Spleen (tissue), 7 donors: ENCODE measurements around the gene ZNF618.

Source experiments
- POLR2A ChIP-seq, 3 donors: fragments of 450-650 bp; IDR thresholded peaks; one replicate each; pipeline ENCODE4 v1.5.1; 2017; ENCODE audit warnings: antibody characterized with exemption in 3 of 3, mild to moderate bottlenecking in 1 of 3
- TF ChIP-seq, protein P1 (sequence below), 11 experiments: fragments of 200-600 bp in 7 of 11; fragments of 450-650 bp in 4 of 11; sonication (generic) in 4 of 11; IDR thresholded peaks in 8 of 11; conservative IDR thresholded peaks in 3 of 11; 1 replicate in 7 of 11; 2 replicates in 4 of 11; pipeline versions ENCODE4 v1.4.0 to v1.8.0; 2016 to 2021; ENCODE audit warnings: antibody characterized with exemption in 11 of 11, inconsistent platforms in 4 of 11, mild to moderate bottlenecking in 1 of 11
- donor health status: DM: no; HTN: no; CAD: no; lungs with moderate emphysema.
- donor health status: DM: no; HTN: no; CAD: no.
- donor health status: DM: no; HTN: no; CAD: no.

DNA sequence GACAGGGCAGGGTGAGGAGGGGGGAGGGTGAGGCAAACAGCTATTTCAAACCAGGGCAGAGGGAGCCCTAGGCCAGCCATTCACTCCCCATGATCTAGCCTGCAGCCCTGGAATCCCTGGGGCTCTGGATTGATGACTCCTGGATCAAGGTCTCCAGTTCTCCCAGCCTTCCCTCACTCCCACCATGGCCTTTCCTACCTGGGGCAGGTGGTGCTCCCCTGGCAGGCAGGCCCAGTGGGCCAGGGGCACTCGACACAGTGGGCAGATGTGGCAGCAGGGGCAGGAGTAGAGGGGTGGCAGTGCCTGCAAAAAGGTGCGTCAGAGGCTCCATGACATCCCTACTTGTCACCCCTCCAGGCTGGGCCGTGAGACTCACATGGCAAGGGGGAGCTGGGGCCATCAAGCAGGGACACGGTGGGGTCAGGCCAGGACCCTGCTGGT, 216.9 kb downstream of the ZNF618 start:
- TF ChIP-seq POLR2A (IDR thresholded peaks at IDR 0.05), result no peak
- TF ChIP-seq, protein P1, sequence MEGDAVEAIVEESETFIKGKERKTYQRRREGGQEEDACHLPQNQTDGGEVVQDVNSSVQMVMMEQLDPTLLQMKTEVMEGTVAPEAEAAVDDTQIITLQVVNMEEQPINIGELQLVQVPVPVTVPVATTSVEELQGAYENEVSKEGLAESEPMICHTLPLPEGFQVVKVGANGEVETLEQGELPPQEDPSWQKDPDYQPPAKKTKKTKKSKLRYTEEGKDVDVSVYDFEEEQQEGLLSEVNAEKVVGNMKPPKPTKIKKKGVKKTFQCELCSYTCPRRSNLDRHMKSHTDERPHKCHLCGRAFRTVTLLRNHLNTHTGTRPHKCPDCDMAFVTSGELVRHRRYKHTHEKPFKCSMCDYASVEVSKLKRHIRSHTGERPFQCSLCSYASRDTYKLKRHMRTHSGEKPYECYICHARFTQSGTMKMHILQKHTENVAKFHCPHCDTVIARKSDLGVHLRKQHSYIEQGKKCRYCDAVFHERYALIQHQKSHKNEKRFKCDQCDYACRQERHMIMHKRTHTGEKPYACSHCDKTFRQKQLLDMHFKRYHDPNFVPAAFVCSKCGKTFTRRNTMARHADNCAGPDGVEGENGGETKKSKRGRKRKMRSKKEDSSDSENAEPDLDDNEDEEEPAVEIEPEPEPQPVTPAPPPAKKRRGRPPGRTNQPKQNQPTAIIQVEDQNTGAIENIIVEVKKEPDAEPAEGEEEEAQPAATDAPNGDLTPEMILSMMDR (IDR thresholded peaks at IDR 0.05 in 8 of 11, conservative IDR thresholded peaks at IDR 0.05 in 3 of 11), result no peak
